ENCODE data around the gene PFKM.
"Not testable (repeated sequence)": the region's sequence is repeated elsewhere in the genome, so short reads cannot be mapped to it uniquely, and the experiment has no call there.

The PFKM gene

DNA sequence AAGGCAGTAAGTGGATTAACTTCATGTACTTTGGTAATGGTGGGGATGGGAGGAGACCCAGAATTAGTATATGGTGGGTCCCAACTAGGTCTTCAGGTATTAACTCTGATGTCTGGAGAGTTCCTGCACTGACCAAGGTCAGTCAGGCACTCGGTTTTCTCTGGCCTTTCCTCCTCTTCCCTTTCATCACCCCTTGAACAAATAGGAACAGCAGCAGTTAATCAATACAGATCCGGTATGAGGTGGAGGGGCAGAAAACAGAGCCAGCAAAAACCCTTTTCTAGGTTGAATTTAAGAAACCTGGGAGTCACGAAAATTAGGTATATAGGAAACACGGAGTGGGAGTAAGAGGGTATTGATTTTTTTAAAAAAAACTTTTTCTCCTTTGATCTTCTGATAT lies 4.0 kb downstream of the PFKM start:
- TF ChIP-seq EZH2 (IDR thresholded peaks at IDR 0.05; ENCODE audit: borderline replicate concordance, low read depth, low read length, severe bottlenecking), result no peak
- TF ChIP-seq, protein P1, sequence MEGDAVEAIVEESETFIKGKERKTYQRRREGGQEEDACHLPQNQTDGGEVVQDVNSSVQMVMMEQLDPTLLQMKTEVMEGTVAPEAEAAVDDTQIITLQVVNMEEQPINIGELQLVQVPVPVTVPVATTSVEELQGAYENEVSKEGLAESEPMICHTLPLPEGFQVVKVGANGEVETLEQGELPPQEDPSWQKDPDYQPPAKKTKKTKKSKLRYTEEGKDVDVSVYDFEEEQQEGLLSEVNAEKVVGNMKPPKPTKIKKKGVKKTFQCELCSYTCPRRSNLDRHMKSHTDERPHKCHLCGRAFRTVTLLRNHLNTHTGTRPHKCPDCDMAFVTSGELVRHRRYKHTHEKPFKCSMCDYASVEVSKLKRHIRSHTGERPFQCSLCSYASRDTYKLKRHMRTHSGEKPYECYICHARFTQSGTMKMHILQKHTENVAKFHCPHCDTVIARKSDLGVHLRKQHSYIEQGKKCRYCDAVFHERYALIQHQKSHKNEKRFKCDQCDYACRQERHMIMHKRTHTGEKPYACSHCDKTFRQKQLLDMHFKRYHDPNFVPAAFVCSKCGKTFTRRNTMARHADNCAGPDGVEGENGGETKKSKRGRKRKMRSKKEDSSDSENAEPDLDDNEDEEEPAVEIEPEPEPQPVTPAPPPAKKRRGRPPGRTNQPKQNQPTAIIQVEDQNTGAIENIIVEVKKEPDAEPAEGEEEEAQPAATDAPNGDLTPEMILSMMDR (IDR thresholded peaks at IDR 0.05; ENCODE audit: borderline replicate concordance, extremely low read depth, low read length, poor library complexity, severe bottlenecking), result no peak
- DNase-seq (no peak), ATAC-seq (ENCODE audit: insufficient read depth, low read depth) (no peak)
- H3K9me3 ChIP-seq (ENCODE audit: insufficient read depth, low read length, severe bottlenecking), result no peaks in the 10 kb centered on the region
- peaks cover 21% of the 10 kb centered on the region for H3K4me1 ChIP-seq (ENCODE audit: insufficient read depth, low read length)
- H3K4me3 ChIP-seq (ENCODE audit: low read depth in 1 of 2, low read length in 2 of 2), result no peak overlapping the region
- no peaks in the 10 kb centered on the region for H3K79me2 ChIP-seq (ENCODE audit: insufficient read depth, low read length)
- H3K4me2 ChIP-seq (ENCODE audit: insufficient read depth, low read length), result no peak overlapping the region
- H3K27ac ChIP-seq (ENCODE audit: low read length), result no peak overlapping the region
- H3K36me3 ChIP-seq (ENCODE audit: insufficient read depth, low read length), result peaks cover 4% of the 10 kb centered on the region; the same call in 1 of the 2 replicates
- H3K9ac ChIP-seq (ENCODE audit: low read depth, low read length), result no peak overlapping the region
- no peaks in the 10 kb centered on the region for H4K20me1 ChIP-seq (ENCODE audit: insufficient read depth, low read length)
- no peaks in the 10 kb centered on the region for H3K27me3 ChIP-seq (ENCODE audit: insufficient read depth, low read length, poor library complexity)
- H2AFZ ChIP-seq (ENCODE audit: low read depth, low read length), result no peak overlapping the region

DNA sequence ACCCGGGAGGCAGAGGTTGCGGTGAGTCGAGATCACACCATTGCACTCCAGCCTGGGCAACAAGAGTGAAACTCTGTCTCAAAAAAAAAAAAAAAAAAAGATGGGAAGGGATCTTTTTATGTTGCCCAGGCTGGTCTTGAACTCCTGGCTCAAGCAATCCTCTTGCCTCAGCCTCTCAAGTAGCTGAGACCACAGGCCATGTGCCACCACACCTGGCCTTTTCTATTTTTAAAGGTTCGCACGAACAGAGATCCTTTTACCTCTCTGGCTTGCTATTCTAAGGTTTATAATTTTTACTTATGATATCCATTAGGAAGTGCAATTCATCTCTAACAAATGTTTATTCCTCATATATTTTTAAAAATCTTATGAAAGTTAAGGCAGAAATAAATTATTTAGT lies 6.4 kb downstream of the PFKM start:
- H2AFZ ChIP-seq (ENCODE audit: low read depth, low read length); H3K4me3 ChIP-seq (ENCODE audit: low read depth in 1 of 2, low read length in 2 of 2); H3K27ac ChIP-seq (ENCODE audit: low read length); H3K27me3 ChIP-seq (ENCODE audit: insufficient read depth, low read length, poor library complexity); H3K4me2 ChIP-seq (ENCODE audit: insufficient read depth, low read length); ATAC-seq (ENCODE audit: insufficient read depth, low read depth); DNase-seq; H3K9ac ChIP-seq (ENCODE audit: low read depth, low read length); H3K79me2 ChIP-seq (ENCODE audit: insufficient read depth, low read length); H4K20me1 ChIP-seq (ENCODE audit: insufficient read depth, low read length); H3K4me1 ChIP-seq (ENCODE audit: insufficient read depth, low read length); H3K9me3 ChIP-seq (ENCODE audit: insufficient read depth, low read length, severe bottlenecking): not testable (repeated sequence)
- peaks cover 15% of the 10 kb centered on the region; the same call in 1 of the 2 replicates for H3K36me3 ChIP-seq (ENCODE audit: insufficient read depth, low read length)

DNA sequence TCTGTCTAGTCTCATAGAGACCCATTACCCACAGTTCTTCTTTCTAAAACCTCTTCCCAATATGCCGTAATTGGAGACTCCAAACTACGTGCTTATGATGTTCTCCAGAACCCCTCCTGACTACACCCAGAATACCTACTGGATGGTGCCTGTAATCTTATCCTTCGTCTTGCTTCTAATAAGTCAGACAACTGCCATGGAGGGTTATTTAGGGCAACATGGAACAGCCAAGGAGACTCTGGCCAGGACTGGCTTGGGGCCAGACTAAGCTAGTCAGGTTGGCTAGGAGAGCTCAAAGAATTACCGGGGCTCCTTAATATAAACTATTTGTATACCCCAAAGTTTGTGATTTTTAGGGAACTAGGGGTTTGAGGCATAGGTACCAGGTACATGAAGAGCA lies 6.8 kb downstream of the PFKM start:
- Histone ChIP-seq H3K4me3 (ENCODE audit: low read depth in 1 of 2, low read length in 2 of 2) (no peak overlapping the region), H3K36me3 (ENCODE audit: insufficient read depth, low read length) (peaks cover 15% of the 10 kb centered on the region; the same call in 1 of the 2 replicates), H4K20me1 (ENCODE audit: insufficient read depth, low read length) (no peaks in the 10 kb centered on the region; the same call in 1 of the 2 replicates), H3K27ac (ENCODE audit: low read length) (no peak overlapping the region), H3K27me3 (ENCODE audit: insufficient read depth, low read length, poor library complexity) (no peaks in the 10 kb centered on the region), H3K4me2 (ENCODE audit: insufficient read depth, low read length) (no peak overlapping the region), H3K9ac (ENCODE audit: low read depth, low read length) (no peak overlapping the region), H3K79me2 (ENCODE audit: insufficient read depth, low read length) (no peaks in the 10 kb centered on the region), H2AFZ (ENCODE audit: low read depth, low read length) (no peak overlapping the region), H3K9me3 (ENCODE audit: insufficient read depth, low read length, severe bottlenecking) (no peaks in the 10 kb centered on the region), H3K4me1 (ENCODE audit: insufficient read depth, low read length) (no peaks in the 10 kb centered on the region)
- ATAC-seq (ENCODE audit: insufficient read depth, low read depth), result no peak
- DNase-seq, result no peak
- TF ChIP-seq, protein P1 (IDR thresholded peaks at IDR 0.05; ENCODE audit: borderline replicate concordance, extremely low read depth, low read length, poor library complexity, severe bottlenecking), result no peak
- no peak for TF ChIP-seq EZH2 (IDR thresholded peaks at IDR 0.05; ENCODE audit: borderline replicate concordance, low read depth, low read length, severe bottlenecking)

DNA sequence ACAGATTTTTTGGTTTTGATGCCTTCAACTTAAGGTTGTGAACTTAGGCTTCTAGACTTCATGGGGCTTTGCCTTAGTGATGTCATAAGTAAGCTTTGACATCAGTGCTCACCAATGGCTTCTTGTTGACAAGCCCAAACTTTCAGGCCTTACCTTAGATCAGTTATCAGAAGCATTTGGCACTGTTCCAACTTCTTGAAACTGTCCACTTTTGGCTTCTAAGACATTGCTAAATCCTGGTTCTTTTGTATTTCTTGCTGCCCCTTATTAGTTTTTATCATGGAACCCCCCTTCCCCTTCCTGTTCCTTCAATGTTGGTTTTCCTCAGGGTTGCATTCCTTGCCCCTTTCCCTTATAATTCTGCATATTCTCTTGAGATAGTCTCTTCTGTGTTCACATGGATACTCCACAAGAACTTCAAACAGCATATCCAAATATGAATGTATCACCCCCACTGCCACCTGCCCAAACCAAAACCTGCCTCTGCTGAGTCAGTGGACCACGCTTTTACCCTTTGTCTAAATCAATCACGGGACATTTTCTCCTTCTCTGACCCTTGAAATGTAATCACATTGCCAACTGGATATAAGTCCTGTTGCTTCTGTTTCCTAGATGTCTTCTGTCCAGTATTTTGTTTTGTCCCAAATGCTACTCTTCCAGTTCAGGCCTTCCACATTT lies 7.9 kb downstream of the PFKM start:
- Histone ChIP-seq H3K4me2 (ENCODE audit: insufficient read depth, low read length) (no peak overlapping the region), H3K27me3 (ENCODE audit: insufficient read depth, low read length, poor library complexity) (no peaks in the 10 kb centered on the region), H3K9me3 (ENCODE audit: insufficient read depth, low read length, severe bottlenecking) (no peaks in the 10 kb centered on the region), H3K4me1 (ENCODE audit: insufficient read depth, low read length) (no peaks in the 10 kb centered on the region), H3K4me3 (ENCODE audit: low read depth in 1 of 2, low read length in 2 of 2) (no peak overlapping the region), H3K36me3 (ENCODE audit: insufficient read depth, low read length) (peaks cover 24% of the 10 kb centered on the region), H3K9ac (ENCODE audit: low read depth, low read length) (no peak overlapping the region), H4K20me1 (ENCODE audit: insufficient read depth, low read length) (no peaks in the 10 kb centered on the region; the same call in 1 of the 2 replicates), H3K79me2 (ENCODE audit: insufficient read depth, low read length) (no peaks in the 10 kb centered on the region), H2AFZ (ENCODE audit: low read depth, low read length) (no peak overlapping the region), H3K27ac (ENCODE audit: low read length) (no peak overlapping the region)
- no peak for TF ChIP-seq EZH2 (IDR thresholded peaks at IDR 0.05; ENCODE audit: borderline replicate concordance, low read depth, low read length, severe bottlenecking)
- TF ChIP-seq, protein P1 (IDR thresholded peaks at IDR 0.05; ENCODE audit: borderline replicate concordance, extremely low read depth, low read length, poor library complexity, severe bottlenecking), result no peak
- no peak for DNase-seq
- ATAC-seq (ENCODE audit: insufficient read depth, low read depth), result no peak
